GM21381 (cell line): ENCODE data around the gene GP5.

ENCODE experiments used
- ATAC-seq: cut with Tn5 transposase; IDR thresholded peaks from one replicate; pipeline ENCODE4 v1.9.1; 2021; ENCODE audit warnings: mild to moderate bottlenecking, moderate library complexity; ENCODE audit not compliant: unreplicated experiment

Gene GP5

DNA sequence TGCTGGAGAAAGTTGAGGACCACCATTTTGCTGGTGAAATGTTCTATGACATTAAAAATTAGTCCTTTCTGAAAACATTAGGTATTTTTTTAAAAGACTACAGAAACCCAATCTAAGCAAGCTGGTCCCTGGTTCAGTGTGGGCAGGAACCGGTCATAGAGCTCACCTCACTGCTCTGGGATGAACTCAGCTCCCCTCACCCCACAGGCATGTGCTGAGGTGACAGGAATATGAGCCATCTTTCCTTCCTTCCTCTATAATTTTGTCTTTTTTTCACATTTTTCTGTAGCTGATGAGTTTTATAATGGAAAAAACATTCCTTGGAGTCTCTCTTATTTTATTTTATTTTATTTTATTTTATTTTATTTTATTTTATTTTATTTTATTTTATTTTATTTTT, 21.4 kb downstream of the GP5 start:
- ATAC-seq = no peak

DNA sequence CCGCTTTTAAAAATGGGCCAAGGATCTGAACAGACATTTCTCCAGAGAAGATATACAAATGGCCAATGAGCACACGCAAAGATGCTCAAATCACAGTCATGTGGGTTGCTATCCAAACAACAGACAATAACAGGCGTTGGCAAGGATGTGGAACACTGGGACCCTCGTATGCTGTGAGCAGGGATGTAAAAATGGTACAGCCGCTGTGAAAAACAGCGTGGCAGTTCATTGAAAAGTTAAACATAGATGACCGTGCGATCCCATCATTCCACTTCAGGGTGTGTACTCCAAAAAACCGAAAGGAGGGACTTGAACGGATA, 22.9 kb downstream of the GP5 start:
- no peak for ATAC-seq

DNA sequence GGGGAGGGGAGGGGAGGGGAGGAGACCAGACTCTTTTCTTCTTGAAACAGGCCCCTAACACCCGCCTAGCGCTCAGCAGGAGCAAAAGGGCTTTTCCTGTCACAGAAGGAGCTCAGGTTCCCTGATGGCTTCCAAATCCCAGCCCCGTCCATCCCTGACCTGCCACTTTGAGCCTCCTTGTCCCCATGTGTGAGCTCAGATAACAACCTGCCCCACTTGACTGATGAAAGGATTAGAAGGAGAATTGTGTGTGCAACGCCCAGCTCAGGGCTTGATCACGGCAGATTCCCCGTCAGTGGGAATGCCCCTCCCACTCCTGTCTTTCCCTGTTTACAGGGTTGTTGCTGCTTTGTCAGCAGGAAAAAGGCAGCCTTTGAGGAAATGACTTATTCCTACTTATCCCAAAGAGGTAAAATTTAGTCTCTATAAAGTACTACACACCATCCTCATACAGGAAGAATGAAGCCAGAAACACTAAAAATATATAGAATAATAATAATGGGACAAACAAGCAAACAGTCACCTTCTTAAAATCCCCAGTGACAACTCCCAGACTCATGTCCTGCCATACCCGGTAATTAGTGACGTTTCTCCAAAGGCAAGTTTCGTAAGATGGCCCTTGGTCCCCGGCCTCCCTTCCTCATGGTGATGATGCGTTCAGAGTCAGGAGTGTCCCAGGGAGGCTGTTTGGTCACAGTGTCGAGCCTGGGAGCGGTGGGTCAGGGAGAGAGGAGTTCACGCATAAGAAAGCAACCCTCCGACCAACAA, 23.4 kb downstream of the GP5 start:
- no peak for ATAC-seq

DNA sequence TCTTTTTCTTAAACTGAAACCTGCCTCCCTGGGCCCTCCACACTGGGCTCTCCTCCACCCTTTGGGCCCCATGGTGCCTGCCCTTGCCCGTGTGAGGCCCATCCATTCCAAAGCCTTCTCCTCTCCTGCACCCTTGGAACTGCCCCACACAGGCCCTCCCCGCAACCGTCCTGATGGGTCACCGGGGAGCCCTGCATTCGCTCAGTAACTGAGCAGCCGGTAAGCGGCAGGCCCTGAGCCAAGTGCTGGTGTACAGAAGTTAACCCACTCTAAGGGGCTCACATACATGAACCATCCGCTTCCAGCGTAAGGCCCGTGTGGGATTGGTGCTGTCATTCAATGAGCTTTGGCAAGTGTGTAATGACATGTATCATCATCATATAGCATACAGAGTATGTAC, 24.1 kb downstream of the GP5 start:
- ATAC-seq = no peak

DNA sequence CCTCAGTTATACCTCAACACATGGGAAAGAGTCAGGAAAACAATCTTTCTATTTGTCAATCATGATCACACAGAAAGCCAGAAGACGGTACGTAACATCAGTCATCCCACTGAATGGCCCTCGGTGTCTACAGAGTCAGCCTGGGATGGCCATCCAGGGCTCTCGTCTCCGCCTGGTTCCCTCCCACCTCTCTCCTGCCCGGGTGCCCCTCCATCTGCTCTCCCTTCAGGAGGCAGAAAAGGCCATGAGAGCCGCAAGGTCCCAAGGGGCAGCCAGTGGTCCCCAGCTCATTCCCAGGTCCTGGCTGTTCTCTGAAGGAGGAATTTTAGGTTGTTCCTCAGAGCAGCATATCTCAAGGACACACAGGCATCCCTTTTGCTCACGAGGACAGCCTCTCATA, 25.2 kb downstream of the GP5 start:
- ATAC-seq = no peak

DNA sequence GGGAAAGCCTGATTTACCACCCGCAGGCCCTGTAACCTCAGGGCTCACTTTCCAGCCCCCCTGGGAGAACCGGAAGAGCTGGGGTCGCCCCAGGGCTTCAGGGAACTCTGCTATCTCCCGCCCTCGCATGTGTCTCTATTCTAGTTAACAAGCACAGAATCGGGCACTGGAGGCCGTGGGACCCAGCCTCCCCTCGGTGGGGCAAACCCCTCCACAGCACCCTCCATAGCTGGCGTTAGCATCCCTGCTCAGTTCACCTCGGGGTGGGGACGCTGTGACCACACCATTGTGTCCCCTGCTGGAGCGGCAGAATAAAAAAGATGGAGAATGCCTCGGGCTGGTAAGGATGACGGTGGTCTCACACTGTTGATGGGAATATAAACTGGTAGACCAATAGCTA, 26.0 kb downstream of the GP5 start:
- no peak for ATAC-seq

DNA sequence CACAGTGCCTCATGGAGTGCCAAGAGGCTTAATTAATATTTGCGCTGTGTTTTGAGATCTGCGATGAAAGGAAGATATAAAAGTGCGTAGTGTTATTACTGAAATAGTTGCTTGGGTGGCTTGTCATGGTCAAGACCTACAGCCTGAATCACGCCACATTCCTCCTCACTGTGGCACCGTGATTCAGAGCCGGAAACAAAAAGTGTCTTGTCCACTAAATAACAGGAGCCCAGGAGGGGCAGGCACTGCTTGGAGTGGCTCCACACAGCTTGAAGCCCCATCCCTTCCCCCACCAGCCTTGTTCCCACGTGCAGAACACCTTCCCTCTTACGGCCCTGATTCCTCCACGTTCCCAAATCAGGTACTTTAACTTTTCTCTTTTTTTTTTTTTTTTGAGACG, 28.3 kb downstream of the GP5 start:
- ATAC-seq = no peak

DNA sequence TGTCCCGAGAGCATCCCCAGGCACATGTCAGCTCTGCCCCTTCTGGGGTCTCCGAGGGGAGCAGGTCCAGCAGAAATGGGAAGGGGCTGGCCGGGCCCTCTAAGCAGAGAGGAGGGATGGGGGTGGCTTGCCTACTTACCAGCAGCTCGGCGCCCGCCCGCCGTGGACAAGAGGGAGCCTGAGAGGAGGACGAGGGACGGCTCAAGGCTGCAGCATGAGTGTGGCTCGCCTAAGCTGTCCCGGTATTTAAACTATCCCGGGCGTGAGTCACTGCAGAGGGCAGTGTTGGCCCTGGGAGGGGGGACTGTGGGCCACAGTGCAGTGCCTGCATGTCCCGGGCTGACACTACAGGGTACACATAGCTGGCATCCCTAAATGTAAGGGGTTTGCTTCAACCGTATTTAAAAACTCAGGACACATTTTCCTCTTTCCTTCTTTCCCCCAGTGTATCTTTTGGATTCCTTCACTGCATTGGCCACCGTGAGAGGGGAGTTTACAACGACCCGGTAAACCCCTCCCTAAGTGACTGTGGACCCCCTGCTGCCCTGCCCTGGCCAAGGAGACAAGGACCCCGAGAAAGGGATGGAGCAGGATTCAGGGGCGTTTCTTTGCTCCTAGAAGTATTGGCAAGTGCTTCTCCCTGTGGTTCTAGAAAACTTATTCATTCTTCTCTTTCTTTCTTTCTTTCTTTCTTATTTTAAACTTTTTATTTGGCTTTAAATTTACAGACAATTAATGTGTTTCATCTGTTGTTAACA, 29.4 kb downstream of the GP5 start, which contains the start of gene LRRC15:
TSS of gene LRRC15 (minus strand) at position 222 of the 758 bp plus-strand sequence. CDS start 8,700 bp downstream, outside the sequence.
- no peak for ATAC-seq

DNA sequence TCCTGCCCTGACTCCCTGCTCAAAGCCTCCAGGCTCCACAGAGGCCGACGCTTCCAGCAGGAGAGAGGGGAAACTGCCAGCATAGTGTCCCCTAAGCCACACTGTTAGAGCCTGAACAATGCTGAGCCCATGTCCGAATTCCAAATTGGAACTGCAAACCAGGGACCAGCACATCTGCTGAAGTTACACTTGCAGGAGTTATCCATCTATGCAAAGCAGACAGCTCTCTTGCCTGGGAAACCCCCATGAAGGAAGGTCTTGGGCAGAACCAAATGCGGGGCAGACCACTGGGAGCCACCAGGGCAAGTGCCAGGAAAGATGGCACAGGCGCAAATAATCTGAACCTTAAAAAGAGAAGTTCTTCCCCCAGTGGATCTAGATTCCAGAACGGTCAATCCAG, 30.1 kb downstream of the GP5 start:
- ATAC-seq = no peak

DNA sequence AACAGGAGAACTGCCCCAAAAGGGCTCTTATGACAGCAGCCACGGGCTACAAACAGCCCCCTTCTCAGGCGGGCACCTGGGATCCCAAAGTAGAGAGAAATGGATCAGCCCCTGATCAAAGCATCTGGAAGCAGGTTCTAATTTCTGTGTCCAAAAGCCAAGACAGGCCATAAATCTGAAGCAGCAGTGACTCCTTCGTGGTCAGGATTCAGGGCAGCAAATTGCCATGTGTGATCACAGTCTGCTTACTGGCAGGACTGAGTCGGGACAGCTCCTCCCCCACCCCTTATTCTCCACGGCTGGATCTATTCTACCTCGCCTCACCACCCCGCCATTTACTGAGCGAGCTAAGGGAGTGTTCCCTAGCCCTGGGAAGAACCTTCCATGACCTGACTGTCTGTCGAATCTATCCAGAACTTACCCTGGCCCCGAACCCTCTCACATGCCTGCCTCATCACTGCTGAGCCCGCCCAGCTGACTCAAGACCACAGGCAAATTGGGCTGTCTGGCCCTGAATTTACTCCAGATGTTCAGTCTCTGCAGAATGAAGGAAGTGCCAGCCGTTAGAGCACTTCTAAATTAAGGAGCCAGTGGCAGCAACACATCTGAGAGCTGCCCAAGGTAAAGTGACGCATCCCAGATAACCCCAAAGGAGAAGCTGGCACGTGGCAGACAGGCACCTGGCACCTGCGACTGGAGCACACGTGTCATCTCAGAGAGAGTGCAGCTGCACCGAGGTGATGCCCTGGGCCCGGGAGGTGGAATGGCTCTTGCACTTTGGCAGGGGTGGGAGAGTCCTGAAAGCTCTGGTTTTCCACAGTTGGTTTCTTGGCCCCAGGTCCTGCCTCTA, 30.8 kb downstream of the GP5 start:
- no peak for ATAC-seq

DNA sequence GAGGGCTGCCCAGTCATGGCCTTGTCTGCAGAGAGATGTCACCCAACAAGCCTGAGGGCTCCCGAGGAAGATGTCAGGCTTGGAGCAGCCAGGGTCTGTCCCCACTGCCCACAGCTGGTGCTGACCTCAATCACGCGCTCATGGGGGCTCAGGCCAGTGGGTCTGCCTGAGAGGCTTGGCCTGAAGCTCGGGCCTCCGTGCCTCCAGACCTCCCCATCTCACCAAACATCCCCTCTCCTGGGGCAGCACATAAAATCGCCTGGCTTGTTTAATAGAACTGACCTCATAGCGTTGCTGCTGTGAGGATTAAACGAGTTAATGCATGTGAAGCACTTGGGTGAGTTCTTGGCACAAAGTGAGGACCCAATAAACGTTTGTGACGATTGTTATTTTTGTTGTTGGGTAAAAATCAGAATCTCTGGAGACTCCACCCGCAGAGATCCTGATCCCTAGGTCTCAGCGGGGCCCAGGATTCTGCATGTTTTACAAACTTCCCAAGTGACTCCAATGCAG, 33.0 kb downstream of the GP5 start:
- ATAC-seq = no peak

DNA sequence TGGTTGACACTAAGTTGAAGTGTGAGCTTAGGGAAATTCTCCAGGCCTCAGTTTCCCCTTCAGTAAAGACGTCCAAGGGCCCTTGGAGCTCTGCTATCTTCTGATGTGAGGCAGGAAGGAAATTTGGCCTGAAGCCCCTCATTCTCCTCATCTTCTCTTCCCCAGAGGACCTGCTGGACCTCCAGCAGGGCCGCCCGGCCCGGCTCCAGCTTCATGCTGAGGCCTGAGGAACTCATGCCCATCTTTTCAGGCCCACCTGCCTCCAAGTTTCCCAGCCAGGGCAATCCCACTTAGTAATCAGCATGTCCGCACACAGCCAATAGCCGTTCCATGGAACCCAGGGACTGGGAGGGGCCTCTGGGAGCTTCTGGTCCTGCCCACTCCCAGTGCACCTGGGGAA, 33.5 kb downstream of the GP5 start:
- no peak for ATAC-seq

DNA sequence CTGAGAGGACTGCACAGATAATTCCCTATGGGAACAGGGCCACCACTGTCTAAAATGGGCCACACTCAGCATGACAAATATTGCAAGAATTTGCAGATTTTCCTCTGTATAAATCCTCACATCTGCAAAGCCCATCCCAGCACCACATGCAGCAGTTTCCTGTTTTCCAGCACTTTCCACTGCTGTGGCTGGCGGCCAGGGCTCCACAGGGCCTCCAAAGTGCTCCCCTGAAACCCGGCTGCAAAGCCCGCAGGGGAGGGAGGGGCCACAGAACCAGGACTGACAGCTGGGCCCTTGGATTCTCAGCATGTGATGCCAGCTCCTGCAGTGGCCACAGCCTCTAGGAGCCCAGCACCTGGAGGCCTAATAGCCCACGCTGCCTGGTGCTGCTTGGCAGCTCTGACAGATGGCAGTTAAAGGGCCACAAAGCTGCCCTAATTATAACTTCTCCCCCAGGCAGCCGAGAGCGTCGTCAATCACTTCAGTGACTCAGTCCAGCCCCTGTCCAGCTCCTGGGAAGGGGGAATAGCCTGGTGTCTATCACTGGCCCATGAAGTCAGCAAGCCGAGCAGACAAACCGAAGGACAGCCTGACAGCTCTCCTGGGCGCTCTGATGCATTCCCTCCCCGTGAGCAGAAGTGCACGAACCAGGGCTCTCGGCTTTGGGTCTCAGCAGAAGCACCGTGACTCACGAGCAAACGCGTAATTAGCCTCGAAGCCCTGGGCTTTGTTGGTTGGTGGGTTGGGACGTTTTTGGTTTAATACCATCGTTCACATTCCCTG, 34.2 kb downstream of the GP5 start:
- no peak for ATAC-seq

DNA sequence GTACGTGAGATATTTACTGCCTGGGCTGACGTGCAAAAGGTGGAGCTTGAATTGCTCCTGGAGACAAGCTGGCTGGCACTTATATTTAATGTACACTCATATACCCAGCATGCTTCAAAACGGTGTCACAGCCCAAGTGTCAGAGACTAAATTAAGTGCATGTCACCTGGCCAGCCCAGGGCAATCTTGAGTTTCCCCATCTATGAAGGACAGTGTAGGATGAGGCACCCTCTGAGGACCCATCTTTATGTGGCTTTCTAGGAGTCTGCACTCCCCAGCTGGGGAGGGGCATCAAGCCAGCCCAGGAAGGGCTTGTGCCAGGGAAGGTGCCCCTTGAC, 34.8 kb downstream of the GP5 start:
- ATAC-seq = no peak

DNA sequence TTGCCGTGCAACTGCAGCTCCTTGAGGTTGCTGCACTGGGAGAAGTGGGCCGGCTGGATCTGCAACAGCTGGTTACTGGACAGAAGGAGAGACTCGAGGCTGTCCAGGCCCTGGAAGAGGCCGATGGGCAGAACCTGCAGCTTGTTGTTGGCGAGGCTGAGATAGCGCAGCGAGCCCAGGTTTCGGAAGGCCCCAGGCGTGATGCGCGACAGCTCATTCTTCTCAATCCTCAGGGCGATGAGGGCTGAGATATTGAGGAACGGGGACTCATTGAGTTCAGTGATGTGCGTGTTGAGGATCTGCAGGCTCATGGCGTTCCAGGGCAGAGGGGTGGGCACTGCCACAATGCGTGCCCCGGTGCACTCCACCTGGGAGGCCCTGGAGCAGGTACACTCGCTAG, 38.5 kb downstream of the GP5 start:
- ATAC-seq = no peak

DNA sequence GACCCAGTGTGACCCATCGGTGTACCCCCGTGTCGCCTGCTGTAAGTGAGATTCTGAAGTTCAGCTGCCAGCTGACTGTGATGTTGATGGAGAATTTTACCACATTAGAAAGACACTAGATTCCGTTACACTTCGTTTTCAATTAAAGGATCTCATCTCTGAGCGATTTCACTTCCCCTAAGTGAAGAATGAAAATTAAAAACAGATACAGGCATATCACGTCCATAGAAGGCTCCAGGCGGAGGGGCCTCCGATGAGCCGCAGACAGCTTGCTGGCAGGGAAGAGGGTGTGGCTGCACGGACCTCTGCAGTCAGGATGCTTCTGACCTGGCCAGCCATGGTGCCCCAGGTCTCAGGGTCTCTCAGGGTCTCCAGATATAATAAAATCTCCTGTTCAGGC, 41.4 kb downstream of the GP5 start:
- no peak for ATAC-seq

DNA sequence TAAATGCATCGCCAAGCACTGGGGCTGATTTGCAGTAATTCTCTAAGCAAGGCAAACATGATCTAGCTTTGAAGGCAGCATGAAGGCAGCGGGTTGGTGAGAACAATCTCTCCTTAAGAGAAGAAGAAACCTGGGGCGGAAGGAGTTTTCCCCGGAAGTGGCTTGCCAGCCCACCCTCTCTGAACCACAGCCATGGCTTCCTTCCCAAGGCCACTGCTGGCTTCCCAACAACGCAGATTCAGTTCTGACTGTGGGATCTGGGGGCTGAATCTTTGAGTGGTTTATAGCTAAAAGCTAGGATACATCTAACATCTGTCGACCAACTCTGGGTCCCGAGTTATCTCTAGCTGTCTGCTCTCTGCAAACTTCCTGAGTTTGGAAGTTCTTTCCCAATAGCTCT, 43.7 kb downstream of the GP5 start:
- no peak for ATAC-seq

DNA sequence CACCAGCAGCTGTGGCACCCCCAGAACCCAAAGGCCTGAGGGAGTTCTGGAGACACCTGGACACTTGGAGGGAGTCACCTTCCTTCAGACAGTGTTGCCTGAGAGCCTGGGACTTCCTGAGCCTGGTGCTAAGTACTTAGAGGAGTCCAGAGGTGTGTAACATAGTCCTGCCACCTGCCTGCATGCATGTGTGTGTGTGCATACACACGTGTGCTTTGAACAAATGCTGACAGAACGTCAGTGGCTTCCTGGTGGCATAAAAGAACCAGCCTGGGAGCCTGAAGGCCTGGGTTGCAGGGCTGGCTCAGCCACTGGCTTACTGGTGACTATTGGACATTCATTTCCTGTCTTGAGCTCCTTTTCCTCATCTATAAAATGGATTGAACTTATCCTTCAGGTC, 44.8 kb downstream of the GP5 start:
- no peak for ATAC-seq

DNA sequence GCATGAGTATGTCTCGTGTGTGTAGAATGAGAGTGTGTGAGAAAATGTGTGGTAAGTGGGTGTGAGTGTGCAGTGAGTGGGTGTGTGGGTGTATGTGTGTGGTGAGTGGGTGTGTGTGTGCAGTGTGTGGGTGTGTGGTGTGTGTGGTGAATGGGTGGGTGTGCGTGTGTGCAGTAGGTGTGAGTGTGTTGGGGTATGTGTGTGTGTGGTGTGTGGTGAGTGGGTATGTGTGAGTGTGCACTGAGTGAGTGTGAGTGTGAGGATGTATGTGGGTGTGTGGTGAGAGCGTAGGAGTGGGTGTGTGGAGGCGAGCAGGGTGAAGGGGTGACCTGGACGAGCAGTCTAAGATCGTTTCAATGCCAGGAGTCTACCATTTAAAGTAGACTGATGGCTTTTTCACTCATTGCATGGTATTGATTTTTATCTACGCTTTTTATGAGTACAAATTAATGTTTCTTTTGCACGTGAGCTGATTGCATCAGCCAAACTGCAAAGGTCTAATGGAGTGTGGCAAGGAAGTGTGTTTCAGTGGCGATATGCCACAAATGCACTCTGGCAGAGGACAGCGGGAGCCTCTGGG, 46.3 kb downstream of the GP5 start:
- no peak for ATAC-seq

DNA sequence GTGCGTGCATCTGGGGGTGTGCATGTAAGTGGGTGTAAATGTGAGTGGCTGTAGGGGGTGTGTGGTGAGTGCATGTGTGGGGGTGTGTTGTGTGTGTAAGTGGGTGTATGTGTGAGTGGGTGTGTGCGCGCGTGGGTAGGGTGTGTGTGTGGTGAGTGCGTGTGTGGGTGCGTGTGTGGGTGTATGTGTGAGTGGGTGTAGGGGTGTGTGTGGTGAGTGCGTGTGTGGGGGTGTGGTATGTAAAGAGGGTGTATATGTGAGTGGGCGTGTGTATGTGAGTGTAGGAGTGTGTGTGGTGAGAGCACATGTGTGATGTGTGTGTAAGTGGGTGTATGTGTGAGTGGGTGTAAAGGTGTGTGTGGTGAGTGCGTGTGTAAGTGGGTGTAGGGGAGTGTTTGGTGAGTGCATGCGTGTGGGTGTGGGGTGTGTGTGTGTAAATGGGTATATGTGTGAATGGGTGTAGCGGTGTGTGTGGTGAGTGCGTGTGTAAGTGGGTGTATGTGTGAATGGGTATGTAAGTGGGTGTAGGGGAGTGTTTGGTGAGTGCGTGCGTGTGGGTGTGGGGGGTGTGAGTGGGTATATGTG, 47.0 kb downstream of the GP5 start:
- no peak for ATAC-seq
